Right cardiac atrium (tissue), 5 donors: Measurements from ENCODE around the gene FARP1. TPM values are rescaled to one million over a fixed set of nuclear protein-coding genes. Genes with fewer than 3 reads are reported as not detected.

Experiments used
- ATAC-seq, 2 donors: fragments of 200-7000 bp; cut with Tn5 transposase; one replicate each; pipeline versions ENCODE4 v1.8.0 to v1.9.1; 2020; ENCODE audit warnings: moderate library complexity in 2 of 2, mild to moderate bottlenecking in 1 of 2
- DNase-seq, 3 donors: peaks; one replicate each; pipeline ENCODE4 v3.0.0-alpha.2; 2020
- H3K27ac ChIP-seq: one replicate; pipeline ENCODE4 v1.5.1; 2013; ENCODE audit warnings: mild to moderate bottlenecking, low read length, control low read depth, moderate library complexity
- H3K27me3 ChIP-seq: one replicate; pipeline ENCODE4 v1.6.1; 2013; ENCODE audit not compliant: control insufficient read depth, insufficient read depth
- H3K4me1 ChIP-seq: one replicate; pipeline ENCODE4 v1.6.1; 2013; ENCODE audit warnings: low read length; ENCODE audit not compliant: control insufficient read depth, insufficient read depth
- H3K4me3 ChIP-seq: one replicate; pipeline ENCODE4 v1.5.1; 2013; ENCODE audit warnings: low read length, control low read depth
- H3K9me3 ChIP-seq: one replicate; pipeline ENCODE4 v1.6.1; 2013; ENCODE audit warnings: low read length; ENCODE audit not compliant: control insufficient read depth
- WGBS: extraction: QIAGEN DNeasy Blood & Tissue Kit; methylation state at CpG from one replicate; pipeline ENCODE4 v1.1.7; 2013; 5-methylcytosine and 5-hydroxymethylcytosine counted together
- intact Hi-C, 4 donors: fragments of 100-400 bp; cut with DNase I; formaldehyde crosslinking; loops; one replicate each; pipeline versions ENCODE4 v1.11.0 to v1.14.0; 2022 to 2023
- polyA plus RNA-seq: library from polyadenylated mRNA; stranded (reverse); fragments of 200-250 nt; gene quantifications from one replicate; pipeline ENCODE4 v1.2.3, GENCODE V29; 2013
- total RNA-seq, 4 donors: library from RNA; stranded (reverse); fragmentation: NEBNext Ultra II Directional; extraction: Animal tissue kit (Norgen Biotek cat#: 25700); gene quantifications; one replicate each; pipeline ENCODE4 v1.2.1, GENCODE V29; 2021
- donor health status: healthy with polysubstance abuse.
- donor health status: DM: no; HTN: yes; CAD: no.
- donor health status: DM: no; HTN: no; CAD: no.
- donor health status: DM: no; HTN: yes; CAD: no; lungs with severe emphysema.
- donor health status: DM: yes; HTN: yes; CAD: no.

The FARP1 gene
- total and polyA plus RNA-seq, 5 donors = 8.3 to 27.6 (median 22.7) TPM

DNA sequence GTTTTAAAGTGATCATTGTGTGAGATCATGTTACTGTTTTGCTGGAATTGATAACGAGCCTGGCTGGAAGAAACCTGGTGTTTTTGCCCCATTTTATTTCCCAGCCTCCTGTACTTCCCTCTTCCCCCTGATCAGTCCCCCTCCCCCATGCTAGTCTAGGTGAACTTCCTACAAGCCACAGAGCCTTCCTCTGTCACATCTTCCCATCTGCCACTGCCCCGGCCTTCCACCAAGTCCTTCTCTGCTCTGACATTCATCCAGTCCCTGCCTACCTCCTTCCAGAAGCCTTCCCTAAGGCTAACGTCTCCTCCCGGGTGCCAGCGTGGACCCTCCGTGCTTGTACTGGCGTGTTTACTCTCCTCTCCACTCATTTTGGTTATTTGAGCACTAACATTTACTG, 14.3 kb downstream of the FARP1 start:
- no peak overlapping the region for H3K4me3 ChIP-seq
- peaks cover 6% of the 10 kb centered on the region for H3K4me1 ChIP-seq
- H3K27me3 ChIP-seq = no peaks in the 10 kb centered on the region
- H3K27ac ChIP-seq = no peak overlapping the region
- intact Hi-C loops = no loop called here
- ATAC-seq (no peak), DNase-seq (no peak)
- no peaks in the 10 kb centered on the region for H3K9me3 ChIP-seq
- WGBS = 88% methylated on average over 7 of the region's 7 CpGs

DNA sequence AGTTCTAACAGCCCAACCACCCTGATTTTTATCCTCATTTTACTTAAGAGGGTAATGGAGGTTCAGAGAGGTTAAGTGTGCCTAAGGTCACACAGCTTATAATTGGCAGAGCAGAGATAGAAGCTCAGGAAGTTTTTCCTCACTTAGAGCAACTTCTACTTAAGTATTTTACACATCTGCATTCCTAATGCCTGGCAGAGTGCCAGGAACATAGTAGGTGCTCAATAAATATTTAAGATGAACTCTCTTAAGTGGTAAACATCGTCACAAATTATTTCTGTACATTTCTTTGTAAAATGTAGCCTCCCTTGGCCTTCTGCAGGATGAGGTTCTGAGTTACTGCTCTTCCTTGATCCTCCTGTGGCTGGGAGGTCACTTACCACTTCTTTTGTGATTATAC, 14.7 kb downstream of the FARP1 start:
- no peaks in the 10 kb centered on the region for H3K27me3 ChIP-seq
- no peak for DNase-seq
- 94% methylated on average over 1 of the region's 1 CpG for WGBS

DNA sequence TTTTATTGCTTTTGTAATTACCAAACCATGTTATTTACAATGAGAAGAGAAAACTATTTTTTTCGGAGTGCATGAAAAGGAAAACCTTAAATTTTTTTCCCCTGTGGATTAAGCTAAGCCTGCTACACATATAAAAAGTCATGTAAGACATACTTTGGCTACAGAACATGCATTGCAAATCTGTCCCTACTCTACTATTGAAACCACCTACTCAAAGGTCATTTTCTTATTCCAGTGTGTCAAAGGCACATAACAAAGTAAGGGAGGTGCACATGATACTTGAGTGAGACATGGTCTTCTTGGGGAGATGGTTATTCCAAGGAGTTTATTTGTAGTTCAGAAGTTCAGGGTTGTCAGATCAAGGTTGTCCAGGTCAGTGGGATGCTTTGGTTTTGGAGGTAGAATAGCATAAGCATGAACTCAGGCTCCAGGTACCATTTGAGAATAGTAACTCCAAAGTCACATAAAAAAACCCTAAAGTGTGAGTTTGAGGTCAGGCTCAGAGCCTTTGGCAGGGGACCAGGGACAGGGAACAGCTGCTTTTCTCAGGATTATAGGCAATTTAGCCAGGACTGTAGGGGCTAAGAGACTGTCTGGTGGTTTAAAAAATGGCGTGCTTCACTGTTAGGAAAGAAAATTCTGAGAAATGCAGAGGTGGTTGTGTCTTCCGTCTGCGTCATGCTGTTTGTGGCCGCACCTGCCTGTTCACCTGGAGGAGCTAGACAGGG, 15.4 kb downstream of the FARP1 start:
- H3K4me3 ChIP-seq = no peak overlapping the region

More for the DNA sequence above, 14.7 kb downstream of the FARP1 start:
- Histone ChIP-seq H3K27ac (no peak overlapping the region), H3K4me1 (peaks cover 6% of the 10 kb centered on the region), H3K4me3 (no peak overlapping the region), H3K9me3 (no peaks in the 10 kb centered on the region)
- intact Hi-C loops = no loop called here
- ATAC-seq = no peak

DNA sequence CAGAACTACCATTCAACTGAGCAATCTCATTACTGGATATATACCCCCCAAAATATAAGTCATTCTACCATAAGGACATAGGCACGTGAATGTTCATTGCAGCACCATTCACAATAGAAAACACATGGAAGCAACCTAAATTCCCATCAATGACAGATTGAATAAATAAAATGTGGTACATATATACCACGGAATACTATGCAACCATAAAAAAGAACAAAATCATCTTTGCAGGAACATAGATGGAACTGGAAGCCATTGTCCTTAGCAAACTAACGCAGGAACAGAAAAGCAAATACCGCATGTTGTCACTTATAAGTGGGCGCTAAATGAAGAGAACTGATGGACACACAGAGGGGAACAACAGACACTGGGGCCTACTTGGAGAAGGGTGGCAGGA, 20.0 kb downstream of the FARP1 start:
- H3K9me3 ChIP-seq = no peaks in the 10 kb centered on the region
- no peaks in the 10 kb centered on the region for H3K27me3 ChIP-seq
- no peak overlapping the region for H3K4me3 ChIP-seq
- WGBS = 98% methylated on average over 5 of the region's 5 CpGs
- no peak for ATAC-seq
- no peak for DNase-seq
- peaks cover 2% of the 10 kb centered on the region for H3K4me1 ChIP-seq
- intact Hi-C loops = no loop called here
- H3K27ac ChIP-seq = no peak overlapping the region

More for the DNA sequence above, 15.4 kb downstream of the FARP1 start:
- Histone ChIP-seq H3K9me3 (no peaks in the 10 kb centered on the region), H3K27me3 (no peaks in the 10 kb centered on the region), H3K27ac (no peak overlapping the region), H3K4me1 (peaks cover 6% of the 10 kb centered on the region)
- WGBS = 81% methylated on average over 5 of the region's 5 CpGs
- DNase-seq (peak in 1 of 3 donors; percentile 73), ATAC-seq (no peak)
- intact Hi-C loops = no loop called here

DNA sequence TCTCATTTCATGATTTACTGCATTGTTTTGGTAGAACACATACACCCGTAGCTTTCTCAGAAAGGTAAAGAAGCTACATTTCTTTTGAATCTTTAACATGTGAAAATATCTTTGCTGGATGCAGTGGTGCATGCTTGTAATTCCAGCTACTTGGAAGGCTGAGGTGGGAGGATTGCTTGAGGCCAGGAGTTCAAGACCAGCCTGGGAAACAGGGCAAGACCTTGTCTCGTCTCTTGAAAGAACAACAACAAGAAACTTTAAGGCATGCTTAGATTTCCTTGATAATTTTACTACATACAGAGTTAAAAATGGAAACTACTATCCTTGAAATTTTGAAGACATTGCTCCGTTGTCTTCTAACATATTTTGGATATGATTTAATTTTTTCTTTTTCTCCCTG, 26.4 kb downstream of the FARP1 start:
- Histone ChIP-seq H3K4me1 (peaks cover 3% of the 10 kb centered on the region), H3K27me3 (no peaks in the 10 kb centered on the region), H3K4me3 (no peak overlapping the region), H3K27ac (no peak overlapping the region), H3K9me3 (no peaks in the 10 kb centered on the region)
- ATAC-seq = no peak
- intact Hi-C loops = no loop called here
- no peak for DNase-seq
- WGBS = 82% methylated on average over 3 of the region's 3 CpGs

DNA sequence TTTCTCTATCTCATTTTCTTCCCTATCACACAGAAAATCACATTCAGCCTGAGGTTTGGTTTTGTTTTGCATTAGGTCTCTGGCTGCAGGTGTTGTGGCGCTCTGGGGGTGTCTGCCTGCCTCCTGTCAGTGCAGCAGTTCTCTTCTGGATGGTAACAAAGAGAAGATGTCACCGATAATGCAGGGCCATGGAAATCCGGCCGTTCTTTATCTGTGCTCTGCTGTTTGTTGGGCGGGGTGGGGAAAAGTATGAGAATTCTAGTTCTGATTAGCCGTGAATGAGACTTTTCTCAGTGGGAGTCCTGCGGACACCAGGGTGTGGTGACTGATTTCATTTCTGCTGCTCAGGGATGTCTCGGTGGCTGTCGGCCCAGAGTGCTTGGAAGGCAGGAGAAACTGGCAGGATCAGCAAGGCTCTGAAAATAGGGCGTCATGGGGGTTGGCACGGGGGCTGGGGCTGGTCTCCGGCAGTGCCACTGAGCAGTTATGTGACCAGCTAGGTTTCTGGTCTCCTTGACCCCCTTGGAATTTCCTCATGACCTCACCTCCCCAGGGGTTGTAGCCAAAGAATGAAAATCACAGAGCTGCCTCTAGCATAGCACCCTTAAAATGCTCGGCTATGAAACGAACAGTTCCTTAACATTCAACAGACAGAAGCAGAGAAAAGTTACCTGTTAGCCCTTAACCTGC, 29.2 kb downstream of the FARP1 start:
- Histone ChIP-seq H3K4me1 (peaks cover 6% of the 10 kb centered on the region), H3K4me3 (peak overlapping the region; percentile 38), H3K9me3 (no peaks in the 10 kb centered on the region), H3K27me3 (no peaks in the 10 kb centered on the region), H3K27ac (peak overlapping the region; percentile 12)
- peak; percentile 66 to 85 (median 84) for DNase-seq
- WGBS = 20% methylated on average over 14 of the region's 14 CpGs
- peak; percentile 69 to 73 for ATAC-seq
- intact Hi-C loops = no loop called here

DNA sequence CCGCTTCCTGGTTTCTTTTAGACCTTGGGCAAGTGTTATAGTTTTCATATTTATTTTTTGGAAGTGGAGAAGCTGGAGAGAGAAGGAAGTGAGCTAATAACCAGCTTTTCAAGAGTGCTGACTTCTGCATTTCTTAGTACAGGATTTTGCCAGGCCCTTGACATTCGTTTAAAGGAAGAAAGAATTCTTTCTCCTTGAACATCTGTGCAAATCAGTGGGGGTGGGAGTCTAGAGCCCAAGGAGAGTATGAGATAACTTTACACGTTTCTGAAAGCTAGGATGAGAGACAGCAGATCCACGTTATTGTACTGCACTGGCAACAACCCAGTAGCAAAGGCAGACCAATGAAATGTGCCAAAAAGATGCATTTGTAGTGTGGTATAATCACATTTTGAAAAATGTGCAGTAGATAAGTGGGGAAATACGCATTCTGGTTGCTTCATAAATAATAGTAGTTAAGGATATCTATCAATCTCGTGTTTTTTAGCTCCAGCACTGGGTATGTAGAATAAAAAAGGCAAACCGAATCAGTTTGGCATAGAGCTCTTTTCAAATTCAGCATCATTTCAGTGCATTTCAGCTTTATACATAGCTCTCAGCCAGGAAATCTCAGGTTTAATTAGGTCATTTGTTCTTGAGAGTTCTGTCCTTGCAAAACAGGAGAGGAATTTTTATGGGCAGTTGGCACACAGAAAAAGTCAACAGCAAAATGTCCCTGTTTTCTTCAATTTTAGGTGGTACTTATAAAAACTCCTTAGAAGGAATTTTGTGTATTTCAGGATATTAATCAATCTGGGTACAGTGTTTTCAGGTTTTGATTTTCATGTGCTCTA, 29.9 kb downstream of the FARP1 start:
- H3K4me3 ChIP-seq = peak overlapping the region; percentile 38
- ATAC-seq = peak; percentile 4 to 5
- intact Hi-C loops = no loop called here

DNA sequence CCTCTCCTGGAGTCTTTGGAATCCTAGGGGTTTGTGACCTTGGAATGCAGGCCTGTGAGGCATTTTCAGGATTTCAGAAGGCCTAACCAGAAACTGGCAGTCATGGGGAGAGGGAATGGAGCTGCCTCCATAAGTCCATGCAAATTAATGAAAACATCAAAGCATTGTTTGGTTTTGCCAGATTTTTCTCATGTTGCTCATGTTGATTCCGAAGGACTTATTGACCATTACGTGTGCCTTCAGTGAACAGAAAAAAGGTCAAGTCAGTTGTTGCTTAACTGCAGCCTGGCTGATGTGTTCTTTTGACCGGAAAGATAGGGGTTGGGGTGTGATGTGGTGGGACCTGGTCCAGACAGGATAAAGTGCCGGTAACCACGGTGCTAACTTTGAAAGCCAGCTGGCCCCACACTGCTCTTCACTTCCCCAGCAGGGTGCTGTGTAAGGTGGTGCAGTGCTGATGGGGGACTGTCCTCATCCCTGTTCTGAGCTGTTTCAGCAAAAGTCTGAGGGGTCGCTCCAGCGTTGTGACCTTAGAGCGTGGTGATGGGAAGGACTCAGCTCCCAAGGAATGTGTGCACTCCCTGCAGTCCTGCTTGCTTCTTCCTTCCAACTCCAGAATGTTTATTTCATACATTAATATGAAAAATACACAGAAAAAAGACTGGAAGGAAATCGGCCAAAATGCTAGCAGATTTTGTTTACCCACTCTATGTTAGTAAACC, 30.7 kb downstream of the FARP1 start:
- no peak overlapping the region for H3K4me3 ChIP-seq
- H3K9me3 ChIP-seq = no peaks in the 10 kb centered on the region
- no peaks in the 10 kb centered on the region for H3K27me3 ChIP-seq
- H3K27ac ChIP-seq = peak overlapping the region; percentile 16
- intact Hi-C loops = no loop called here
- peak; percentile 64 to 80 for ATAC-seq
- 22% methylated on average over 9 of the region's 9 CpGs for WGBS
- H3K4me1 ChIP-seq = peaks cover 6% of the 10 kb centered on the region
- peak in 2 of 3 donors; percentile 29 to 49 for DNase-seq

More for the DNA sequence above, 29.9 kb downstream of the FARP1 start:
- DNase-seq = no peak
- Histone ChIP-seq H3K27ac (peak overlapping the region; percentile 12), H3K9me3 (no peaks in the 10 kb centered on the region), H3K27me3 (no peaks in the 10 kb centered on the region), H3K4me1 (peaks cover 6% of the 10 kb centered on the region)
- WGBS = 36% methylated on average over 7 of the region's 7 CpGs

DNA sequence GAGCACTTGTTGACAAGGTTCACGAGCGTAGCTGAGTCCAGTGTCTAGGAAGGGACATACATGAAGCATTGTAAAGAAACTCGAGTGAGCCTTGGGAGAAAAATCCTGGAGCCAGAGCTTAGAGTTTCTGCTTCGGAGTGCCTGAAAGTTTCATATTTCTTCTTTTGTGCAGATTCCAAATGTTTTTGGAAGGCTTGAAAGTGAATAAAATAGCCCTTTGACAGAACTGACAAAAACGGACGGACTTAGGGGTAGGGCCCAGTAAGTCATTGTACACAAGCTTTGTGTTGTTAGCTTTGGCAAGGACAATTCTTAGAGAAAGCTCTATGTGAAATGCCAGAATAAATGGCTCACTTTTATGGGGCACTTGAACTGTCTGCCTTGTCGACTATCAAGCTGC, 31.4 kb downstream of the FARP1 start:
- 49% methylated on average over 7 of the region's 7 CpGs for WGBS
- no peaks in the 10 kb centered on the region for H3K9me3 ChIP-seq
- H3K4me1 ChIP-seq = peaks cover 6% of the 10 kb centered on the region
- no peak for DNase-seq
- intact Hi-C loops = no loop called here
- H3K27me3 ChIP-seq = no peaks in the 10 kb centered on the region
- no peak overlapping the region for H3K27ac ChIP-seq
- peak; percentile 19 to 53 for ATAC-seq
- no peak overlapping the region for H3K4me3 ChIP-seq

DNA sequence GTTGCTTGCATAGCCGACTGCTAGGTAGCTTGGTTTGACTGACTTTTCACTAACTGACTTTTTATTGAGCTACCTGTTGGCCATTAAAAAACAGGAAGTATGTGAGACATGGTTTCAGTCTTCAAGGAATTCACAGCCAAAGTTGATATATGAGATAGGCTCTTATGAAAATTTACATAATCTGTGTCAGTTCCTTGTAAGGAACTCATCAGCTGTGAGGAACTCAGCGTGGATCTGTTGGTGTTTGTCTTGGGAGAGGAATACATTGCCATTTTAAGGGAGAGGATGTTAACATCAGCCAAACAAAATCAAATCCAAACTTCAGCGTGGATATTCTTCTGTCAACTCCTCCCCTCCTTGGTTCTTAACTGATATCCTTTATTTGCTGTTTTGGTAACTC, 32.1 kb downstream of the FARP1 start:
- Histone ChIP-seq H3K4me1 (peaks cover 6% of the 10 kb centered on the region), H3K4me3 (no peak overlapping the region), H3K27me3 (no peaks in the 10 kb centered on the region), H3K9me3 (no peaks in the 10 kb centered on the region), H3K27ac (no peak overlapping the region)
- intact Hi-C loops = no loop called here
- ATAC-seq = no peak
- 47% methylated on average over 3 of the region's 3 CpGs for WGBS
- no peak for DNase-seq
